Measurements from ENCODE around the gene POU6F1. TPM values are rescaled to one million over a fixed set of nuclear protein-coding genes. Genes with fewer than 3 reads are reported as not detected.

The POU6F1 gene
- total and polyA plus RNA-seq, 2 of the 8 experiments (the other 6 are each of a cell fraction or from before 2014, with no cell fraction given) = 5.6 to 8.7 TPM

DNA sequence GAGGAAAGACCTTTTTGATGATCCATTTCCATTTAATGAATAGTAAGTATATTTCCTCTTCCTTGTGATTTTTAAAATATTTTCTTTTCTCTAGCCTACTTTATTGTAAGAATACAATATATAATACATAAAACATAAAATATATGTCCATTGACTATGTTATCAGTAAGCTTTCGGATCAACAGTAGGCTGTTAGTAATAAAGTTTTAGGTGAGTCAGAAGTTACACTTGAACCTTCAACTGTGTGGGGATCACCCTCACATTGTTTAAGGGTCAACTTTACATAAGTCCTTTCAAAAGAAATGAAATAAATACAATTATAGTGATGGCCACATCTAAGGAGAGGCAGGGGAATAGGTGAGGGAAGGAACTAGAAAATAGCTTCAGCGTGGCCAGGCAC lies 40.0 kb downstream of the POU6F1 start:
- H3K79me1 ChIP-seq (ENCODE audit: low read depth, low read length) = no peaks in the 10 kb centered on the region
- no peak overlapping the region for H2BK5ac ChIP-seq (ENCODE audit: low read depth, low read length)
- H4K8ac ChIP-seq (ENCODE audit: extremely low read depth, insufficient read depth, low read length) = no peak overlapping the region
- no peak overlapping the region for H3K4me2 ChIP-seq (ENCODE audit: insufficient read depth in 1 of 2, low read depth in 2 of 2, low read length in 2 of 2)
- DNase-seq (ENCODE audit: low read depth in 1 of 2, low spot score in 2 of 2) (no peak), FAIRE-seq (no peak)
- H2BK15ac ChIP-seq (ENCODE audit: low read length) = no peak overlapping the region
- H4K5ac ChIP-seq (ENCODE audit: insufficient read length, low read depth, low read length) = no peak overlapping the region
- no peak overlapping the region for H2BK12ac ChIP-seq (ENCODE audit: low read depth, low read length)
- H3K23ac ChIP-seq (ENCODE audit: insufficient read length) = no peak overlapping the region
- H3K56ac ChIP-seq (replicated peaks; ENCODE audit: insufficient read length, low read depth, low read length) = no peak overlapping the region
- H4K20me1 ChIP-seq (replicated peaks in 1 of 2; ENCODE audit: control insufficient read depth in 1 of 2, insufficient read depth in 2 of 2, low read length in 2 of 2) = no peaks in the 10 kb centered on the region
- no peak overlapping the region for H2BK20ac ChIP-seq (ENCODE audit: low read length)
- no peak overlapping the region for H2BK120ac ChIP-seq (replicated peaks; ENCODE audit: low read depth, low read length)
- TF ChIP-seq TAF7 (optimal IDR thresholded peaks at IDR 0.05; ENCODE audit: borderline replicate concordance, low read depth, low read length) (no peak), HDAC6 (IDR thresholded peaks at IDR 0.05; ENCODE audit: low read depth, low read length) (no peak), SP1 (IDR thresholded peaks at IDR 0.05; ENCODE audit: low read depth, low read length) (no peak), KDM4A (IDR thresholded peaks at IDR 0.05; ENCODE audit: low read depth, low read length, severe bottlenecking) (no peak), CHD1 (IDR thresholded peaks at IDR 0.05; ENCODE audit: low read depth, low read length) (no peak), CREB1 (IDR thresholded peaks at IDR 0.05) (no peak), MAFK (IDR thresholded peaks at IDR 0.05; ENCODE audit: low read depth, low read length) (no peak)
- TF ChIP-seq, protein P1, sequence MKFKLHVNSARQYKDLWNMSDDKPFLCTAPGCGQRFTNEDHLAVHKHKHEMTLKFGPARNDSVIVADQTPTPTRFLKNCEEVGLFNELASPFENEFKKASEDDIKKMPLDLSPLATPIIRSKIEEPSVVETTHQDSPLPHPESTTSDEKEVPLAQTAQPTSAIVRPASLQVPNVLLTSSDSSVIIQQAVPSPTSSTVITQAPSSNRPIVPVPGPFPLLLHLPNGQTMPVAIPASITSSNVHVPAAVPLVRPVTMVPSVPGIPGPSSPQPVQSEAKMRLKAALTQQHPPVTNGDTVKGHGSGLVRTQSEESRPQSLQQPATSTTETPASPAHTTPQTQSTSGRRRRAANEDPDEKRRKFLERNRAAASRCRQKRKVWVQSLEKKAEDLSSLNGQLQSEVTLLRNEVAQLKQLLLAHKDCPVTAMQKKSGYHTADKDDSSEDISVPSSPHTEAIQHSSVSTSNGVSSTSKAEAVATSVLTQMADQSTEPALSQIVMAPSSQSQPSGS (IDR thresholded peaks at IDR 0.05; ENCODE audit: low read length) = no peak
- no peak overlapping the region for H4K91ac ChIP-seq (replicated peaks; ENCODE audit: insufficient read length, low read length)
- H3K79me2 ChIP-seq (ENCODE audit: control insufficient read depth in 1 of 2, insufficient read depth in 2 of 2, low read length in 2 of 2) = no peaks in the 10 kb centered on the region
- no peaks in the 10 kb centered on the region for H3K4me1 ChIP-seq (replicated peaks in 1 of 4; ENCODE audit: control insufficient read depth in 3 of 4, insufficient read depth in 4 of 4, low read length in 3 of 4)
- H3K14ac ChIP-seq (ENCODE audit: insufficient read length) = no peak overlapping the region
- H3K27me3 ChIP-seq (replicated peaks in 1 of 4; ENCODE audit: control insufficient read depth in 3 of 4, extremely low read depth in 1 of 4, insufficient read depth in 3 of 4, low read length in 3 of 4) = no peaks in the 10 kb centered on the region
- H3K27ac ChIP-seq (ENCODE audit: low read depth, low read length) = no peak overlapping the region
- H3K23me2 ChIP-seq (ENCODE audit: low read depth, low read length) = no peaks in the 10 kb centered on the region
- H3K4ac ChIP-seq (replicated peaks; ENCODE audit: insufficient read length, low read depth, low read length) = no peak overlapping the region
- H2AK5ac ChIP-seq (ENCODE audit: low read depth, low read length) = no peak overlapping the region
- WGBS, 2 experiments (ENCODE audit: extremely low coverage in 1 of 2, insufficient coverage in 1 of 2, insufficient read length in 1 of 2, insufficient replicate concordance in 2 of 2, low coverage in 1 of 2, low lambda C conversion rate in 2 of 2, missing lambda C conversion rate in 1 of 2) = 89% methylated on average over 2 of the region's 2 CpGs; no CpG with 5 or more reads in 1 of the 2 experiments
- no peaks in the 10 kb centered on the region for H3K9me3 ChIP-seq (ENCODE audit: insufficient read depth in 2 of 2, low read depth in 1 of 2, low read length in 1 of 2)
- H3K18ac ChIP-seq (ENCODE audit: extremely low read depth, low read length) = no peak overlapping the region
- POLR2A ChIA-PET (ENCODE audit: partially characterized antibody) = interaction anchor here (1.2 kb wide), 1 partner anchor 94 kb away, joined by 4 read pairs; the partner anchor contains the start of gene CSRNP2
- CTCF ChIA-PET (ENCODE audit: partially characterized antibody) = no interaction called here
- H3K36me3 ChIP-seq (ENCODE audit: control insufficient read depth in 2 of 4, insufficient read depth in 4 of 4, low read length in 3 of 4) = no peaks in the 10 kb centered on the region
- H3K9ac ChIP-seq (replicated peaks in 1 of 4; ENCODE audit: extremely low read depth in 1 of 4, low read depth in 3 of 4, low read length in 3 of 4) = no peak overlapping the region
- no peak overlapping the region for H2AFZ ChIP-seq (ENCODE audit: low read length)
- no peak overlapping the region for H3K4me3 ChIP-seq (ENCODE audit: extremely low read depth in 1 of 4, insufficient read depth in 2 of 4, low read depth in 3 of 4, low read length in 4 of 4)

Measured in H1 (cell line).